HG03196 (cell line): ENCODE measurements around the gene ANKHD1.
"Not testable (repeated sequence)": the region's sequence is repeated elsewhere in the genome, so short reads cannot be mapped to it uniquely, and the experiment has no call there.

Experiments
- ATAC-seq: cut with Tn5 transposase; IDR thresholded peaks from one replicate; pipeline ENCODE4 v1.9.1; 2021; ENCODE audit not compliant: unreplicated experiment

Gene ANKHD1

GRCh38 chr5:140420226-140420570 is 18.6 kb downstream of the ANKHD1 start:
- no peak for ATAC-seq

GRCh38 chr5:140420665-140421361 is 19.2 kb downstream of the ANKHD1 start:
- no peak for ATAC-seq

GRCh38 chr5:140421375-140421774 is 19.7 kb downstream of the ANKHD1 start:
- ATAC-seq: not testable (repeated sequence)

- ATAC-seq: no peak
Measured at GRCh38 chr5:140423609-140424008, 22.0 kb downstream of the ANKHD1 start.

GRCh38 chr5:140424135-140424534 is 22.5 kb downstream of the ANKHD1 start:
- no peak for ATAC-seq

GRCh38 chr5:140427726-140428125 is 26.1 kb downstream of the ANKHD1 start:
- ATAC-seq: not testable (repeated sequence)

GRCh38 chr5:140429724-140430123 is 28.1 kb downstream of the ANKHD1 start:
- no peak for ATAC-seq

GRCh38 chr5:140432212-140432611 is 30.6 kb downstream of the ANKHD1 start:
- no peak for ATAC-seq

- ATAC-seq: no peak
Measured at GRCh38 chr5:140432916-140433315, 31.3 kb downstream of the ANKHD1 start.

- not testable (repeated sequence) for ATAC-seq
Measured at GRCh38 chr5:140457368-140457767, 55.7 kb downstream of the ANKHD1 start.

GRCh38 chr5:140466981-140467742 is 65.5 kb downstream of the ANKHD1 start:
- ATAC-seq: no peak

GRCh38 chr5:140468188-140468587 is 66.6 kb downstream of the ANKHD1 start:
- no peak for ATAC-seq

- no peak for ATAC-seq
Measured at GRCh38 chr5:140469259-140469658, 67.6 kb downstream of the ANKHD1 start.

- no peak for ATAC-seq
Measured at GRCh38 chr5:140480310-140481014, 78.8 kb downstream of the ANKHD1 start.

GRCh38 chr5:140481758-140482157 is 80.1 kb downstream of the ANKHD1 start:
- no peak for ATAC-seq

- ATAC-seq: no peak
Measured at GRCh38 chr5:140483055-140483454, 81.4 kb downstream of the ANKHD1 start.

- ATAC-seq: not testable (repeated sequence)
Measured at GRCh38 chr5:140488141-140488540, 86.5 kb downstream of the ANKHD1 start.

GRCh38 chr5:140488914-140489313 is 87.3 kb downstream of the ANKHD1 start:
- ATAC-seq: no peak

GRCh38 chr5:140497897-140498296 is 96.3 kb downstream of the ANKHD1 start:
- ATAC-seq: no peak

- no peak for ATAC-seq
Measured at GRCh38 chr5:140498591-140498990, 97.0 kb downstream of the ANKHD1 start.

- no peak for ATAC-seq
Measured at GRCh38 chr5:140502834-140503233, 101.2 kb downstream of the ANKHD1 start.

GRCh38 chr5:140509898-140510297 is 108.3 kb downstream of the ANKHD1 start:
- ATAC-seq: no peak
